K562 (cell line): ENCODE measurements around the gene CELA3A. TPM values are rescaled to one million over a fixed set of nuclear protein-coding genes. Genes with fewer than 3 reads are reported as not detected.
A peak's percentile ranks its signal among the peaks of the same experiment; 100 is the strongest.

Source experiments
- CBX3 ChIP-seq, 2 experiments: IDR thresholded peaks; 1 replicate in 1 of 2; 2 replicates in 1 of 2; pipeline ENCODE4 v1.6.1; 2012; ENCODE audit warnings: inconsistent platforms in 2 of 2, low read length in 2 of 2, borderline replicate concordance in 1 of 2, control low read depth in 1 of 2
- CUX1 ChIP-seq: fragments of 200-800 bp; sonication (Bioruptor generic); IDR thresholded peaks from 2 replicates; pipeline ENCODE4 v1.6.1; 2016; ENCODE audit warnings: missing genetic modification characterization, missing compliant biosample characterization
- FOS ChIP-seq: IDR thresholded peaks from 3 replicates; pipeline ENCODE4 v1.6.1; 2011; ENCODE audit not compliant: insufficient read length; ENCODE audit errors: extremely low read depth
- FOXJ3 ChIP-seq: sonication (generic); formaldehyde crosslinking; IDR thresholded peaks from 2 replicates; pipeline ENCODE4 v1.4.0; 2020; ENCODE audit warnings: mild to moderate bottlenecking, missing genetic modification reagents
- FOXM1 ChIP-seq, 2 experiments: fragments of 450-650 bp in 1 of 2; sonication (generic) in 1 of 2; formaldehyde crosslinking in 1 of 2; IDR thresholded peaks; 2 replicates each; pipeline versions ENCODE4 v1.6.1 to v1.9.0; 2017 to 2022; ENCODE audit warnings: low read depth in 2 of 2, mild to moderate bottlenecking in 2 of 2, missing genetic modification reagents in 1 of 2, moderate library complexity in 1 of 2
- GTF2F1 ChIP-seq: IDR thresholded peaks from 2 replicates; pipeline ENCODE4 v1.6.1; 2011; ENCODE audit warnings: low read depth, low read length, improper control_type of control experiment
- HNRNPUL1 ChIP-seq: fragments of 200-400 bp; formaldehyde crosslinking; IDR thresholded peaks from 2 replicates; pipeline ENCODE4 v1.6.1; 2017; ENCODE audit warnings: low read length
- MAFK ChIP-seq: IDR thresholded peaks from 2 replicates; pipeline ENCODE4 v1.6.1; 2011; ENCODE audit warnings: low read length, improper control_type of control experiment
- MEF2A ChIP-seq: IDR thresholded peaks from 2 replicates; pipeline ENCODE4 v1.6.1; 2011; ENCODE audit warnings: low read depth, mild to moderate bottlenecking, low read length, moderate library complexity; ENCODE audit not compliant: control insufficient read depth
- RAD51 ChIP-seq: fragments of 450-650 bp; IDR thresholded peaks from 2 replicates; pipeline ENCODE4 v1.7.1; 2016; ENCODE audit warnings: low read depth, mild to moderate bottlenecking, borderline replicate concordance
- RNF2 ChIP-seq: sonication (generic); IDR thresholded peaks from 2 replicates; pipeline ENCODE4 v1.6.1; 2016
- SMARCA5 ChIP-seq: fragments of 450-650 bp; IDR thresholded peaks from 2 replicates; pipeline ENCODE4 v1.6.1; 2016
- TAF1 ChIP-seq: IDR thresholded peaks from 2 replicates; pipeline ENCODE4 v1.6.1; 2011; ENCODE audit warnings: mild to moderate bottlenecking, low read length, moderate library complexity; ENCODE audit not compliant: insufficient read depth, control insufficient read depth, severe bottlenecking; ENCODE audit errors: extremely low read depth
- TRIM24 ChIP-seq, 2 experiments: fragments of 450-650 bp; IDR thresholded peaks; 2 replicates each; pipeline ENCODE4 v1.6.1; 2016
- ZBTB17 ChIP-seq: fragments of 450-650 bp; formaldehyde crosslinking; IDR thresholded peaks from 2 replicates; pipeline ENCODE4 v1.4.0; 2020; ENCODE audit warnings: mild to moderate bottlenecking
- ZNF639 ChIP-seq, 2 experiments: fragments of 200-800 bp in 1 of 2; sonication (Bioruptor generic) in 1 of 2; sonication (generic) in 1 of 2; formaldehyde crosslinking in 1 of 2; IDR thresholded peaks in 1 of 2; conservative IDR thresholded peaks in 1 of 2; 2 replicates each; pipeline versions ENCODE4 v1.5.0 to v1.6.1; 2016 to 2020; ENCODE audit warnings: missing compliant biosample characterization in 1 of 2, missing genetic modification characterization in 1 of 2, missing genetic modification reagents in 1 of 2
- ZNF717 ChIP-seq: fragments of 250-450 bp; sonication (Bioruptor Pico); IDR thresholded peaks from 2 replicates; pipeline ENCODE4 v1.5.0; 2021
- polyA plus RNA-seq, 8 experiments: library from polyadenylated mRNA; depleted of rRNA in 4 of 8; stranded (reverse) in 5 of 8; unstranded in 3 of 8; fragments of >200 nt; fragmentation: Nextera tagmentation in 2 of 8; fragmentation: Illumina TruSeq in 1 of 8; extraction: Ambion mirVana in 2 of 8; extraction: Trizol in 1 of 8; gene quantifications; 2 replicates each; pipeline versions ENCODE4 v1.2.1 to v1.2.3, GENCODE V29; 2011 to 2014; ENCODE audit warnings: inconsistent platforms in 1 of 8, missing spikeins in 1 of 8
- total RNA-seq, 7 experiments: library from RNA; depleted of rRNA in 6 of 7; stranded (reverse); fragments of >200 nt in 6 of 7; fragmentation: Illumina TruSeq in 2 of 7; extraction: Trizol in 2 of 7; gene quantifications; 2 replicates each; pipeline versions ENCODE4 v1.2.1 to v1.2.3, GENCODE V29; 2011 to 2021; ENCODE audit warnings: low replicate concordance in 1 of 7
- TF ChIP-seq, protein P1 (sequence below): fragments of 450-650 bp; IDR thresholded peaks from 2 replicates; pipeline ENCODE4 v1.6.1; 2014; ENCODE audit warnings: low read depth, mild to moderate bottlenecking, moderate library complexity, borderline replicate concordance

The CELA3A gene
- total and polyA plus RNA-seq, 9 of the 15 experiments (the other 6 are each of a cell fraction or from before 2014, with no cell fraction given): 5.4 TPM; not detected in 8

GRCh38 chr1:22018583-22019559, 17.4 kb downstream of the CELA3A start (continued):
- peak; percentile 42 for TF ChIP-seq FOS
- TF ChIP-seq, protein P1, sequence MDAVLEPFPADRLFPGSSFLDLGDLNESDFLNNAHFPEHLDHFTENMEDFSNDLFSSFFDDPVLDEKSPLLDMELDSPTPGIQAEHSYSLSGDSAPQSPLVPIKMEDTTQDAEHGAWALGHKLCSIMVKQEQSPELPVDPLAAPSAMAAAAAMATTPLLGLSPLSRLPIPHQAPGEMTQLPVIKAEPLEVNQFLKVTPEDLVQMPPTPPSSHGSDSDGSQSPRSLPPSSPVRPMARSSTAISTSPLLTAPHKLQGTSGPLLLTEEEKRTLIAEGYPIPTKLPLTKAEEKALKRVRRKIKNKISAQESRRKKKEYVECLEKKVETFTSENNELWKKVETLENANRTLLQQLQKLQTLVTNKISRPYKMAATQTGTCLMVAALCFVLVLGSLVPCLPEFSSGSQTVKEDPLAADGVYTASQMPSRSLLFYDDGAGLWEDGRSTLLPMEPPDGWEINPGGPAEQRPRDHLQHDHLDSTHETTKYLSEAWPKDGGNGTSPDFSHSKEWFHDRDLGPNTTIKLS: 0 out of 2 replicates have a peak, but pooled peaks have one; percentile 32
- TF ChIP-seq TRIM24 (IDR thresholded peaks at IDR 0.05): peak; percentile 12 to 66; a peak in 2 of 4 replicates
- no peak for TF ChIP-seq ZNF717 (CRISPR knock-in tag)
- TF ChIP-seq GTF2F1: no peak
- peak in 1 of 2 experiments; percentile 43; a peak in 1 of 3 replicates for TF ChIP-seq CBX3 (IDR thresholded peaks at IDR 0.05; ENCODE audit: borderline replicate concordance in 1 of 2, low read length in 2 of 2)
- TF ChIP-seq HNRNPUL1: no peak
- TF ChIP-seq MAFK: peak; percentile 20; the same call in 1 of the 2 replicates
- peak; percentile 69; the same call in 1 of the 2 replicates for TF ChIP-seq ZBTB17 (CRISPR knock-in tag)
- peak; percentile 74 for TF ChIP-seq SMARCA5
- peak in 1 of 2 experiments; percentile 55; a peak in 1 of 4 replicates for TF ChIP-seq ZNF639 (CRISPR knock-in tag; conservative IDR thresholded peaks at IDR 0.05 in 1 of 2, IDR thresholded peaks at IDR 0.05 in 1 of 2)
- peak; percentile 39 for TF ChIP-seq TAF1
- TF ChIP-seq RNF2: peak; percentile 98; the same call in 1 of the 2 replicates
- 0 out of 2 replicates have a peak, but pooled peaks have one; percentile 6 for TF ChIP-seq RAD51
- TF ChIP-seq FOXM1 (IDR thresholded peaks at IDR 0.05; ENCODE audit: low read depth): 0 out of 2 replicates have a peak, but pooled peaks have one; percentile 9
- no peak for TF ChIP-seq FOXM1 (CRISPR knock-in tag; IDR thresholded peaks at IDR 0.05; ENCODE audit: low read depth)
- TF ChIP-seq MEF2A: peak; percentile 30; the same call in 1 of the 2 replicates
- TF ChIP-seq FOXJ3 (CRISPR knock-in tag): peak; percentile 63
- peak; percentile 77; the same call in 1 of the 2 replicates for TF ChIP-seq CUX1
